Endothelial cell of umbilical vein (primary cell): ENCODE data around the gene DPPA4. TPM values are rescaled to one million over a fixed set of nuclear protein-coding genes. Genes with fewer than 3 reads are reported as not detected.

Experiments
- Bru-seq: library from RNA; stranded (reverse); fragments of 400-500 nt; gene quantifications from one replicate; lab custom pipeline; 2021; lab: Mats Ljungman, UMichigan
- BruChase-seq, 2 experiments: library from RNA; stranded (reverse); fragments of 400-500 nt; gene quantifications; one replicate each; lab custom pipeline; 2021; lab: Mats Ljungman, UMichigan
- BruUV-seq: library from RNA; stranded (reverse); fragments of 400-500 nt; replicated peaks from 2 replicates; lab custom pipeline; 2021; lab: Mats Ljungman, UMichigan
- CTCF ChIA-PET: fragments of 300-600, 350-600 bp; sonication (Branson Sonifier 250); formaldehyde crosslinking; loops from one replicate; lab custom pipeline; 2021; ENCODE audit warnings: antibody characterized with exemption, inconsistent platforms; lab: Charles Lee
- POLR2A ChIA-PET: fragments of 300-600, 350-600 bp; sonication (Branson Sonifier 250); formaldehyde crosslinking; loops from one replicate; lab custom pipeline; 2021; ENCODE audit warnings: antibody characterized with exemption, inconsistent platforms; lab: Charles Lee
- DNase-seq: peaks from one replicate; pipeline ENCODE4 v3.0.0-alpha.2; 2011; ENCODE audit warnings: low read depth, low spot score
- FAIRE-seq: peaks from 2 replicates; lab custom pipeline; 2011; peaks lifted over from hg19 to GRCh38; lab: Jason Lieb, UNC
- H2AFZ ChIP-seq: 2 replicates; pipeline ENCODE4 v1.6.0; 2012; ENCODE audit warnings: low read depth, low read length, control low read depth, inconsistent platforms
- H3K27ac ChIP-seq: 2 replicates; pipeline ENCODE4 v1.5.1; 2011; ENCODE audit warnings: low read depth, mild to moderate bottlenecking, control low read depth, low read length, moderate library complexity; ENCODE audit not compliant: insufficient read depth
- H3K27me3 ChIP-seq, 2 experiments: 2 replicates each; pipeline versions ENCODE4 v1.6.0 to v1.6.1; 2011; ENCODE audit warnings: low read length in 2 of 2, mixed read lengths in 1 of 2; ENCODE audit not compliant: control insufficient read depth in 2 of 2, insufficient read depth in 2 of 2
- H3K36me3 ChIP-seq, 2 experiments: 2 replicates in 1 of 2; 3 replicates in 1 of 2; pipeline ENCODE4 v1.5.1; 2011; ENCODE audit warnings: low read length in 2 of 2, mild to moderate bottlenecking in 1 of 2, moderate library complexity in 1 of 2; ENCODE audit not compliant: control insufficient read depth in 2 of 2, insufficient read depth in 2 of 2; ENCODE audit errors: extremely low read depth in 1 of 2
- H3K4me1 ChIP-seq: 3 replicates; pipeline ENCODE4 v1.5.1; 2011; ENCODE audit warnings: mild to moderate bottlenecking, low read length; ENCODE audit not compliant: control insufficient read depth, insufficient read depth; ENCODE audit errors: extremely low read depth
- H3K4me2 ChIP-seq: 2 replicates; pipeline ENCODE4 v1.6.1; 2011; ENCODE audit warnings: low read length, control low read depth, mixed read lengths; ENCODE audit not compliant: insufficient read depth
- H3K4me3 ChIP-seq, 3 experiments: fragments of 200-600 bp in 1 of 3; sonication (generic), shearing (Covaris generic) in 1 of 3; replicated peaks in 1 of 3; 2 replicates each; pipeline ENCODE4 v1.5.1; 2011 to 2016; ENCODE audit warnings: control low read depth in 3 of 3, low read length in 3 of 3, mild to moderate bottlenecking in 2 of 3, inconsistent platforms in 1 of 3, low read depth in 1 of 3, moderate library complexity in 1 of 3; ENCODE audit not compliant: insufficient read depth in 1 of 3
- H3K79me2 ChIP-seq: 2 replicates; pipeline ENCODE4 v1.6.0; 2012; ENCODE audit warnings: low read length, inconsistent platforms; ENCODE audit not compliant: control insufficient read depth, insufficient read depth
- H3K9ac ChIP-seq: replicated peaks from 2 replicates; pipeline ENCODE3; 2011; ENCODE audit warnings: low read length, control low read depth; ENCODE audit not compliant: insufficient read depth; ENCODE audit errors: extremely low read depth
- H3K9me1 ChIP-seq: replicated peaks from 3 replicates; pipeline ENCODE4 v1.6.0; 2011; ENCODE audit warnings: mild to moderate bottlenecking, low read length; ENCODE audit not compliant: control insufficient read depth, insufficient read depth; ENCODE audit errors: extremely low read depth
- H3K9me3 ChIP-seq: replicated peaks from 2 replicates; pipeline ENCODE4 v1.5.1; 2012; ENCODE audit warnings: low read length, inconsistent platforms; ENCODE audit not compliant: control insufficient read depth, insufficient read depth
- H4K20me1 ChIP-seq: replicated peaks from 2 replicates; pipeline ENCODE3; 2011; ENCODE audit warnings: mild to moderate bottlenecking, low read length; ENCODE audit not compliant: control insufficient read depth, insufficient read depth; ENCODE audit errors: extremely low read depth
- CTCF ChIP-seq, 2 donors: IDR thresholded peaks; 1 replicate in 1 of 2; 2 replicates in 1 of 2; pipeline ENCODE4 v1.5.1; 2011; ENCODE audit warnings: low read length in 2 of 2, mild to moderate bottlenecking in 2 of 2, moderate library complexity in 2 of 2, control low read depth in 1 of 2, inconsistent platforms in 1 of 2, low read depth in 1 of 2; ENCODE audit not compliant: insufficient read depth in 1 of 2; ENCODE audit errors: extremely low read depth in 1 of 2
- EZH2 ChIP-seq: IDR thresholded peaks from 2 replicates; pipeline ENCODE4 v1.6.1; 2012; ENCODE audit warnings: borderline replicate concordance, low read depth, mild to moderate bottlenecking, moderate library complexity, low read length, inconsistent platforms; ENCODE audit not compliant: severe bottlenecking
- FOS ChIP-seq: IDR thresholded peaks from 2 replicates; pipeline ENCODE4 v1.6.1; 2011; ENCODE audit warnings: mild to moderate bottlenecking, low read length, moderate library complexity, borderline replicate concordance; ENCODE audit not compliant: insufficient read depth
- GATA2 ChIP-seq: IDR thresholded peaks from 2 replicates; pipeline ENCODE4 v1.7.0; 2011; ENCODE audit warnings: low read depth, mild to moderate bottlenecking, moderate library complexity, mixed read lengths, low read length; ENCODE audit not compliant: insufficient read length, insufficient read depth
- JUN ChIP-seq: IDR thresholded peaks from 2 replicates; pipeline ENCODE4 v1.6.1; 2011; ENCODE audit warnings: borderline replicate concordance, low read depth; ENCODE audit not compliant: insufficient read length, insufficient read depth
- MYC ChIP-seq: IDR thresholded peaks from one replicate; pipeline ENCODE4 v1.6.1; 2011; ENCODE audit warnings: mild to moderate bottlenecking, low read depth, low read length
- POLR2A ChIP-seq: IDR thresholded peaks from 2 replicates; pipeline ENCODE4 v1.6.1; 2012; ENCODE audit warnings: low read depth, mild to moderate bottlenecking, control low read depth, low read length
- POLR2AphosphoS5 ChIP-seq: IDR thresholded peaks from 2 replicates; pipeline ENCODE4 v1.6.1; 2012; ENCODE audit warnings: low read depth, mild to moderate bottlenecking, control low read depth, low read length, moderate library complexity; ENCODE audit not compliant: insufficient read depth
- dilution Hi-C: fragments of 300-500 bp; cut with MboI; formaldehyde crosslinking; loops from one replicate; pipeline ENCODE4 v1.15.0; 2019; ENCODE audit warnings: low sequenced_read_pairs; ENCODE audit not compliant: extremely low pct_ligation_motif_present
- intact Hi-C: fragments of 100-400 bp; cut with micrococcal nuclease; formaldehyde crosslinking; loops from one replicate; pipeline ENCODE4 v1.10.0; 2022
- long read RNA-seq: library from polyadenylated mRNA; stranded (forward); transcript quantifications from one replicate; pipeline ENCODE4 v2.0.0, GENCODE V29; 2021
- polyA minus RNA-seq, 3 experiments: library from RNA; depleted of rRNA, polyadenylated mRNA; stranded (reverse); fragments of >200 nt; gene quantifications; 1 replicate in 1 of 3; 2 replicates in 2 of 3; pipeline ENCODE4 v1.2.3, GENCODE V29; 2011
- polyA plus RNA-seq, 4 experiments: library from polyadenylated mRNA; depleted of rRNA in 3 of 4; stranded (reverse) in 3 of 4; unstranded in 1 of 4; fragments of >200 nt; gene quantifications; 2 replicates each; pipeline versions ENCODE4 v1.2.1 to v1.2.3, GENCODE V29; 2011 to 2012; ENCODE audit warnings: missing spikeins in 1 of 4
- total RNA-seq: library from RNA; stranded (reverse); gene quantifications from 2 replicates; pipeline ENCODE4 v1.2.3, GENCODE V29; 2021
- TF ChIP-seq, protein P1 (sequence below): IDR thresholded peaks from 2 replicates; pipeline ENCODE4 v1.6.1; 2011; ENCODE audit not compliant: insufficient read depth, insufficient read length

Gene DPPA4, protein sequence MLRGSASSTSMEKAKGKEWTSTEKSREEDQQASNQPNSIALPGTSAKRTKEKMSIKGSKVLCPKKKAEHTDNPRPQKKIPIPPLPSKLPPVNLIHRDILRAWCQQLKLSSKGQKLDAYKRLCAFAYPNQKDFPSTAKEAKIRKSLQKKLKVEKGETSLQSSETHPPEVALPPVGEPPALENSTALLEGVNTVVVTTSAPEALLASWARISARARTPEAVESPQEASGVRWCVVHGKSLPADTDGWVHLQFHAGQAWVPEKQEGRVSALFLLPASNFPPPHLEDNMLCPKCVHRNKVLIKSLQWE
- total RNA-seq (not detected in 2 replicates), polyA plus RNA-seq (0.06 and 0.10 TPM in 2 replicates), polyA minus RNA-seq (not detected in 2 replicates), Bru-seq, nascent RNA (not detected), BruChase-seq, experiment 1, labeled RNA remaining after a 6-hour chase (not detected), BruChase-seq, experiment 2, labeled RNA remaining after a 2-hour chase (not detected)
- polyA plus RNA-seq (2011; cell fraction: cytosol; rRNA removed): not detected in 2 replicates
- not detected in 2 replicates for polyA plus RNA-seq (2011; cell fraction: nucleus; rRNA removed)
- not detected in 2 replicates for polyA plus RNA-seq (2012)
- polyA minus RNA-seq (2011; cell fraction: cytosol; rRNA and poly(A)+ RNA removed): not detected
- not detected in 2 replicates for polyA minus RNA-seq (2011; cell fraction: nucleus; rRNA and poly(A)+ RNA removed)
- long read RNA-seq: 0 reads

DNA sequence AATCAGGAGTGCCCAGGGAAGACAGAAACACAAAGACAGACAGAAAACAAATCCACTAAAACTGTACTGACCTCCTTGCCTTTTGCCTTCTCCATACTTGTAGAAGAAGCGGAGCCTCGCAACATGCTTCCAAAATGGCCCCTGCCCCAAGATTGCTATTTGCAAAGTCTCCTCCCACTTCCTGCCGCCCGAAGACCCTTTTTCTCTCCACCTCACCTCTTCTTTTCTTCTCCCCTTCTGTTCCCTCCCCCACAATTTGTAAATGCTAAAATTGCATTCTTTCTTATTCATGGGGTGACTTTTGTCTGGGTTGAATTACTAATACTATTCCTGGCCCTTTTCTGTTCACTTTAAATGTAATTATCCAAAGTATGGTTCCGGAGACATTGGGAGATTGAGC is at the start of gene DPPA4:
TSS of gene DPPA4 (minus strand) at position 154 of the 400 bp plus-strand sequence. CDS start at position 125, 29 bp downstream.
- no peaks in the 10 kb centered on the region for H4K20me1 ChIP-seq
- H3K9ac ChIP-seq: no peak within 1 kb of the TSS
- H3K36me3 ChIP-seq: no peaks in the 10 kb centered on the region
- no peak within 1 kb of the TSS for H2AFZ ChIP-seq
- H3K4me1 ChIP-seq: no peaks in the 10 kb centered on the region
- dilution Hi-C loops: no loop called here
- no peaks in the 10 kb centered on the region for H3K79me2 ChIP-seq
- H3K27me3 ChIP-seq: peaks cover 0 to 4% of the 10 kb centered on the region in 2 experiments
- H3K27ac ChIP-seq: no peak within 1 kb of the TSS
- FAIRE-seq (no peak), DNase-seq (no peak)
- ChIA-PET POLR2A (no interaction called here), CTCF (no interaction called here)
- no peak within 1 kb of the TSS for H3K4me3 ChIP-seq
- no peak within 1 kb of the TSS for H3K4me2 ChIP-seq
- BruUV-seq: no TSS peak
- intact Hi-C loops: no loop called here
- H3K9me3 ChIP-seq: no peaks in the 10 kb centered on the region
- TF ChIP-seq EZH2 (no peak), FOS (no peak), POLR2A (no peak), POLR2AphosphoS5 (no peak), JUN (no peak), GATA2 (no peak), MYC (no peak), CTCF (IDR thresholded peaks at IDR 0.05; ENCODE audit: extremely low read depth in 1 of 2, insufficient read depth in 1 of 2, low read depth in 1 of 2, low read length in 2 of 2) (no peak)
- TF ChIP-seq, protein P1, sequence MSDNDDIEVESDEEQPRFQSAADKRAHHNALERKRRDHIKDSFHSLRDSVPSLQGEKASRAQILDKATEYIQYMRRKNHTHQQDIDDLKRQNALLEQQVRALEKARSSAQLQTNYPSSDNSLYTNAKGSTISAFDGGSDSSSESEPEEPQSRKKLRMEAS: no peak
- H3K9me1 ChIP-seq: no peaks in the 10 kb centered on the region
